IMR-90 (cell line): Measurements from ENCODE around the gene AMACR. TPM values are rescaled to one million over a fixed set of nuclear protein-coding genes. Genes with fewer than 3 reads are reported as not detected.

ENCODE experiments used
- ATAC-seq: fragments of 200-7000 bp; cut with Tn5 transposase; 2 replicates; pipeline ENCODE4 v1.9.1; 2020; ENCODE audit warnings: low read depth, mild to moderate bottlenecking, moderate library complexity
- BruUV-seq: library from RNA; stranded (reverse); fragments of 400-500 nt; replicated peaks from 2 replicates; lab custom pipeline; 2021; lab: Mats Ljungman, UMichigan
- CTCF ChIA-PET: fragments of 300-600 bp; formaldehyde crosslinking; extraction: SDS; loops from one replicate; lab custom pipeline; 2021; ENCODE audit warnings: antibody characterized with exemption; lab: Yijun Ruan, JAX
- POLR2A ChIA-PET: fragments of 300-600 bp; sonication (Branson Sonifier 250); formaldehyde crosslinking; loops from one replicate; lab custom pipeline; 2022; ENCODE audit warnings: antibody characterized with exemption; ENCODE audit not compliant: unreplicated experiment; lab: Charles Lee
- DNase-seq: peaks from one replicate; pipeline ENCODE4 v3.0.0; 2013
- H2AFZ ChIP-seq: replicated peaks from 2 replicates; pipeline ENCODE3; 2013; ENCODE audit warnings: low read length, mild to moderate bottlenecking; ENCODE audit not compliant: poor library complexity
- H2AK5ac ChIP-seq: 2 replicates; pipeline ENCODE4 v1.6.1; 2013; ENCODE audit warnings: low read depth, low read length, inconsistent platforms
- H2AK9ac ChIP-seq: replicated peaks from 2 replicates; pipeline ENCODE3; 2013; ENCODE audit warnings: mild to moderate bottlenecking, low read depth, low read length, moderate library complexity; ENCODE audit not compliant: poor library complexity
- H2BK120ac ChIP-seq: 2 replicates; pipeline ENCODE4 v1.6.1; 2013; ENCODE audit warnings: low read depth, low read length, inconsistent platforms
- H2BK15ac ChIP-seq: 3 replicates; pipeline ENCODE4 v1.6.1; 2013; ENCODE audit warnings: low read depth, low read length, inconsistent platforms
- H2BK20ac ChIP-seq: 2 replicates; pipeline ENCODE4 v1.6.1; 2013; ENCODE audit warnings: low read depth, mild to moderate bottlenecking, inconsistent platforms, low read length, moderate library complexity
- H2BK5ac ChIP-seq: 2 replicates; pipeline ENCODE4 v1.6.1; 2013; ENCODE audit warnings: mild to moderate bottlenecking, low read depth, low read length, inconsistent platforms; ENCODE audit not compliant: poor library complexity, severe bottlenecking
- H3K14ac ChIP-seq: replicated peaks from 2 replicates; pipeline ENCODE4 v1.6.1; 2013; ENCODE audit warnings: low read depth, low read length, inconsistent platforms
- H3K18ac ChIP-seq: 2 replicates; pipeline ENCODE4 v1.6.1; 2013; ENCODE audit warnings: low read depth, low read length, control low read depth
- H3K23ac ChIP-seq: 2 replicates; pipeline ENCODE4 v1.6.1; 2013; ENCODE audit warnings: low read depth, low read length, inconsistent platforms
- H3K27ac ChIP-seq: 2 replicates; pipeline ENCODE4 v1.5.1; 2013; ENCODE audit warnings: mild to moderate bottlenecking, control low read depth, low read length; ENCODE audit not compliant: insufficient read depth
- H3K27me3 ChIP-seq: 2 replicates; pipeline ENCODE4 v1.6.1; 2013; ENCODE audit warnings: low read length; ENCODE audit not compliant: control insufficient read depth, insufficient read depth
- H3K36me3 ChIP-seq: 2 replicates; pipeline ENCODE4 v1.6.1; 2013; ENCODE audit warnings: low read length, mixed read lengths; ENCODE audit not compliant: control insufficient read depth, insufficient read depth
- H3K4ac ChIP-seq: 2 replicates; pipeline ENCODE4 v1.6.1; 2013; ENCODE audit warnings: low read depth, low read length, inconsistent platforms
- H3K4me1 ChIP-seq: 2 replicates; pipeline ENCODE4 v1.6.1; 2013; ENCODE audit warnings: low read length, mixed read lengths; ENCODE audit not compliant: control insufficient read depth, insufficient read depth
- H3K4me2 ChIP-seq: 2 replicates; pipeline ENCODE4 v1.6.1; 2013; ENCODE audit warnings: low read depth, mild to moderate bottlenecking, control low read depth, low read length, moderate library complexity
- H3K4me3 ChIP-seq: 2 replicates; pipeline ENCODE4 v1.5.1; 2013; ENCODE audit warnings: low read depth, mild to moderate bottlenecking, control low read depth, low read length, moderate library complexity; ENCODE audit not compliant: insufficient read depth
- H3K56ac ChIP-seq: 2 replicates; pipeline ENCODE4 v1.6.1; 2013; ENCODE audit warnings: low read length, inconsistent platforms; ENCODE audit not compliant: insufficient read depth; ENCODE audit errors: extremely low read depth
- H3K79me1 ChIP-seq, 2 experiments: 2 replicates each; pipeline ENCODE4 v1.6.1; 2013; ENCODE audit warnings: low read length in 2 of 2, inconsistent platforms in 1 of 2, low read depth in 1 of 2
- H3K9ac ChIP-seq: 2 replicates; pipeline ENCODE4 v1.6.1; 2013; ENCODE audit warnings: low read depth, low read length, control low read depth
- H3K9me1 ChIP-seq: 2 replicates; pipeline ENCODE4 v1.6.1; 2013; ENCODE audit warnings: low read length, inconsistent platforms; ENCODE audit not compliant: insufficient read depth
- H3K9me3 ChIP-seq: 2 replicates; pipeline ENCODE4 v1.6.1; 2013; ENCODE audit warnings: low read length; ENCODE audit not compliant: control insufficient read depth, insufficient read depth
- H4K20me1 ChIP-seq: 2 replicates; pipeline ENCODE4 v1.6.1; 2013; ENCODE audit warnings: low read length, inconsistent platforms; ENCODE audit not compliant: insufficient read depth
- H4K5ac ChIP-seq: 2 replicates; pipeline ENCODE4 v1.6.1; 2013; ENCODE audit warnings: mild to moderate bottlenecking, low read depth, low read length, control low read depth
- H4K8ac ChIP-seq, 2 experiments: 2 replicates each; pipeline ENCODE4 v1.6.1; 2013; ENCODE audit warnings: low read depth in 2 of 2, low read length in 2 of 2, control low read depth in 1 of 2, inconsistent platforms in 1 of 2
- H4K91ac ChIP-seq: 2 replicates; pipeline ENCODE4 v1.6.1; 2013; ENCODE audit warnings: low read depth, low read length, inconsistent platforms; ENCODE audit not compliant: insufficient read depth
- MAFK ChIP-seq: IDR thresholded peaks from 2 replicates; pipeline ENCODE4 v1.6.1; 2012; ENCODE audit warnings: low read depth, low read length, improper control_type of control experiment
- MAZ ChIP-seq: IDR thresholded peaks from 2 replicates; pipeline ENCODE4 v1.6.1; 2012; ENCODE audit warnings: low read depth, mild to moderate bottlenecking, low read length, improper control_type of control experiment, moderate library complexity, borderline replicate concordance
- NFE2L2 ChIP-seq: fragments of 150-350 bp; IDR thresholded peaks from 2 replicates; pipeline ENCODE4 v1.6.1; 2016; ENCODE audit warnings: low read depth, mild to moderate bottlenecking, low read length
- RCOR1 ChIP-seq: IDR thresholded peaks from 2 replicates; pipeline ENCODE4 v1.6.1; 2012; ENCODE audit warnings: mild to moderate bottlenecking, low read length, improper control_type of control experiment; ENCODE audit not compliant: insufficient replicate concordance
- SMC3 ChIP-seq: fragments of 150-350 bp; IDR thresholded peaks from 2 replicates; pipeline ENCODE4 v1.6.1; 2016; ENCODE audit warnings: low read depth, mild to moderate bottlenecking, antibody characterized with exemption, low read length, moderate library complexity
- WGBS, 2 experiments: methylation state at CpG; one replicate each; pipeline versions ENCODE4 v1.1.5 to v1.1.7; 2013; ENCODE audit warnings: missing lambda C conversion rate in 2 of 2; ENCODE audit not compliant: insufficient read length in 1 of 2; ENCODE audit errors: extremely low coverage in 2 of 2; 5-methylcytosine and 5-hydroxymethylcytosine counted together
- dilution Hi-C: fragments of 300-500 bp; cut with HindIII; formaldehyde crosslinking; loops from one replicate; pipeline ENCODE4 v1.14.3; 2018; ENCODE audit warnings: low sequenced_read_pairs; ENCODE audit not compliant: unreplicated experiment
- in situ Hi-C: fragments of 300-500 bp; cut with MboI; formaldehyde crosslinking; loops from 3 replicates; pipeline ENCODE4 v1.14.3; 2019; ENCODE audit warnings: low sequenced_read_pairs, inconsistent platforms, mixed read lengths
- intact Hi-C: fragments of 100-400 bp; cut with micrococcal nuclease; formaldehyde crosslinking; loops from 2 replicates; pipeline ENCODE4 v1.10.0; 2022
- polyA plus RNA-seq, 3 experiments: library from polyadenylated mRNA; depleted of rRNA; stranded (reverse); fragments of >200 nt; gene quantifications; 2 replicates each; pipeline ENCODE4 v1.2.3, GENCODE V29; 2012; ENCODE audit warnings: low replicate concordance in 1 of 3
- total RNA-seq: library from RNA; depleted of rRNA; stranded (reverse); fragments of >200 nt; gene quantifications from 2 replicates; pipeline ENCODE4 v1.2.3, GENCODE V29; 2012
- TF ChIP-seq, protein P1 (sequence below): fragments of 150-350 bp; IDR thresholded peaks from 2 replicates; pipeline ENCODE4 v1.6.1; 2016; ENCODE audit warnings: low read depth, mild to moderate bottlenecking, low read length, moderate library complexity, borderline replicate concordance

AMACR gene
- total and polyA plus RNA-seq, 2 of the 4 experiments (the other 2 are of a cell fraction): 8.2 to 12.9 TPM

DNA sequence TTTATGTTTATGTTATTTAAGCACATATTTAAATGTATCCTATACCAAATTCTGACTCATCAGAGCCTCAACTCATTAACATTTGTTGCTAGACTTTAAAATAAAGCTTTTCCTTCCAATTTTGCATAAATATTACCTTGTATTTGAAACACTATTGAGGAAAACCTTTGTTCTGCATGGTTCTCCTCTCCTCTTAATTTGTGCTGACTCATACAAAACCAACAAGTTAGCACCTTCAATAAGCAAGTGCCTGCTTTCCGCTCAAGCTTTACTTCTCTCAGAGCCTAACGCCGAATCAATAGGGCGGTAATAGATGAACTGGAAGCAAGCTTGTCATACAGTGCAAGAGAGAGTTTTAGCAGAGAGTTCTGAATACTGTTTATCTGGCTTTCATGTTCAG lies 7.9 kb downstream of the AMACR start:
- H2AFZ ChIP-seq: no peak overlapping the region
- no peak overlapping the region for H2BK20ac ChIP-seq
- no peak overlapping the region for H2BK120ac ChIP-seq
- TF ChIP-seq NFE2L2 (0 out of 2 replicates have a peak, but pooled peaks have one; percentile 15), SMC3 (no peak), MAFK (peak; percentile 96), MAZ (no peak), RCOR1 (no peak)
- TF ChIP-seq, protein P1, sequence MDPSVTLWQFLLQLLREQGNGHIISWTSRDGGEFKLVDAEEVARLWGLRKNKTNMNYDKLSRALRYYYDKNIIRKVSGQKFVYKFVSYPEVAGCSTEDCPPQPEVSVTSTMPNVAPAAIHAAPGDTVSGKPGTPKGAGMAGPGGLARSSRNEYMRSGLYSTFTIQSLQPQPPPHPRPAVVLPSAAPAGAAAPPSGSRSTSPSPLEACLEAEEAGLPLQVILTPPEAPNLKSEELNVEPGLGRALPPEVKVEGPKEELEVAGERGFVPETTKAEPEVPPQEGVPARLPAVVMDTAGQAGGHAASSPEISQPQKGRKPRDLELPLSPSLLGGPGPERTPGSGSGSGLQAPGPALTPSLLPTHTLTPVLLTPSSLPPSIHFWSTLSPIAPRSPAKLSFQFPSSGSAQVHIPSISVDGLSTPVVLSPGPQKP: no peak
- peaks cover 8% of the 10 kb centered on the region; the same call in 1 of the 2 replicates for H3K4me1 ChIP-seq
- dilution Hi-C loops (no loop called here), in situ Hi-C loops (loop anchor here (5.0 to 25.0 kb wide), 2 partner anchors 462 to 887 kb away; no protein-coding TSS in a partner anchor), intact Hi-C loops (no loop called here)
- peaks cover 5% of the 10 kb centered on the region; the same call in 1 of the 2 replicates for H3K36me3 ChIP-seq
- 92% methylated on average over 3 of the region's 4 CpGs; no CpG with 5 or more reads in 1 of the 2 experiments for WGBS, 2 experiments
- ATAC-seq (no peak), DNase-seq (no peak)
- peaks cover 5 to 6% of the 10 kb centered on the region in 2 experiments; a peak in 2 of 4 replicates for H3K79me1 ChIP-seq
- no peak overlapping the region for H3K18ac ChIP-seq
- no peak overlapping the region for H2AK9ac ChIP-seq
- ChIA-PET CTCF (no interaction called here), POLR2A (no interaction called here)
- H3K14ac ChIP-seq: no peak overlapping the region
- no peak overlapping the region for H4K8ac ChIP-seq
- H3K4ac ChIP-seq: no peak overlapping the region
- no peak overlapping the region for H3K9ac ChIP-seq
- no peak overlapping the region for H2BK15ac ChIP-seq
- no TSS peak for BruUV-seq
- no peak overlapping the region for H2BK5ac ChIP-seq
- H3K9me3 ChIP-seq: no peaks in the 10 kb centered on the region
- no peaks in the 10 kb centered on the region for H4K20me1 ChIP-seq
- no peak overlapping the region for H3K56ac ChIP-seq
- no peak overlapping the region for H3K4me3 ChIP-seq
- no peak overlapping the region for H2AK5ac ChIP-seq
- H4K91ac ChIP-seq: no peak overlapping the region
- no peak overlapping the region for H4K5ac ChIP-seq
- peaks cover 8% of the 10 kb centered on the region for H3K9me1 ChIP-seq
- no peaks in the 10 kb centered on the region for H3K27me3 ChIP-seq
- H3K4me2 ChIP-seq: no peak overlapping the region
- no peak overlapping the region for H3K27ac ChIP-seq
- no peak overlapping the region for H3K23ac ChIP-seq
